Measurements from ENCODE around the gene C3orf18. TPM values are rescaled to one million over a fixed set of nuclear protein-coding genes. Genes with fewer than 3 reads are reported as not detected.

Gene C3orf18
- total and polyA plus RNA-seq, 7 donors: 1.8 to 28.0 (median 13.3) TPM

GRCh38 chr3:50512131-50512530 is 55.4 kb downstream of the C3orf18 start:
- whole genome bisulfite sequencing, 2 donors: 89 to 93% methylated on average over 3 of the region's 3 CpGs
- intact Hi-C loops (cut with DNase I): no loop called here

DNA sequence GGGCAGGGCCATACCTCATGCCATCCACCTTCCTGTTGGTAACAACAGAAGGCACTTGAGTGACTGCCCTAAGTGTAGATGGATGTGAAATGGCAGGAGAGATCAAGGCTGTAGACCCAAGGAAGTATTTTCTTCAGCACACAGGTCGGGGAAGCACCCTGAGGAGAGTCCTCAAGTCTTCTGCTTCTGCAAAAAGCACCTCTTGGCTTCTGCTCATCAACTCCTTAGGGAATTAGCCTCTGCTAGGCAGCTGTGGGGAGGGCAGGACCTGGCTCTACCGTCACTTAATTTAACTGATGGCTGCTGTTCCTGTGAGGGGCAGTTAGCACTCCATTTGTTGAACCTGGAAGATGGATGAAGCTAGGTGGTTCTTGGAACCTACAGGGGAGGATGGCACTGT is 57.2 kb downstream of the C3orf18 start:
- 59 to 71% methylated on average over 2 of the region's 2 CpGs for whole genome bisulfite sequencing, 2 donors

More at GRCh38 chr3:50512131-50512530, 55.4 kb downstream of the C3orf18 start:
- TF ChIP-seq CTCF (IDR thresholded peaks at IDR 0.05) (no peak), POLR2AphosphoS5 (IDR thresholded peaks at IDR 0.05) (no peak), EP300 (IDR thresholded peaks at IDR 0.05) (no peak)
- Histone ChIP-seq H3K36me3 (no peaks in the 10 kb centered on the region), H3K27me3 (no peaks in the 10 kb centered on the region), H3K4me1 (peaks cover 0 to 17% (median 15%) of the 10 kb centered on the region in 4 donors), H3K9me3 (no peaks in the 10 kb centered on the region), H3K27ac (no peak overlapping the region), H3K4me3 (no peak overlapping the region)
- no peak for DNase-seq

DNA sequence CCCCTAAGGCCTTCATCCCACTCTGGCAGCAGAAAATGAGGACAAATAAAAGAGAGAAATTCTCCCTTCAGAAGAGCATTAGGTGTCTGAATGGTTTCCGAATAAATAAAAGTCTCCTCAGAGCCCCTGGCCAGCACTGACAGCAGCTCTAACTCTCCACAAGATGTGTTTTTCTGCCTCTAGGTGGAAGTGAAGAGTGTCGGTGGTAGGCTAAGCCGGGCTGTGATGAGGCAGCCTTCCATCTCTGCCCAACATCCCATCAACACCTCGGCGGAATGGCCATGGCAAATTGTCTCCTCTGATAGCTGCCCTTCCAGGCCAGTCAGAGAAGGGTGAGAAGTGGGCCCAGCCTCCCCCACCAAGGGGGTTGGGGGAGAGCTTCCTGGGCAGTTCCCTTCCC is 57.8 kb downstream of the C3orf18 start:
- TF ChIP-seq POLR2A (IDR thresholded peaks at IDR 0.05) (no peak), EP300 (IDR thresholded peaks at IDR 0.05) (no peak), POLR2AphosphoS5 (IDR thresholded peaks at IDR 0.05) (no peak), CTCF (IDR thresholded peaks at IDR 0.05) (no peak)
- no peak overlapping the region for H3K27ac ChIP-seq
- WGBS, 2 donors: 77 to 87% methylated on average over 5 of the region's 5 CpGs
- H3K27me3 ChIP-seq: no peaks in the 10 kb centered on the region
- H3K36me3 ChIP-seq: no peaks in the 10 kb centered on the region
- H3K9me3 ChIP-seq: no peaks in the 10 kb centered on the region
- intact Hi-C loops (cut with DNase I): no loop called here
- DNase-seq: no peak
- H3K4me3 ChIP-seq: no peak overlapping the region
- H3K4me1 ChIP-seq: no peaks in the 10 kb centered on the region

More for the DNA sequence above, 57.2 kb downstream of the C3orf18 start:
- TF ChIP-seq CTCF (IDR thresholded peaks at IDR 0.05): no peak
- TF ChIP-seq EP300 (IDR thresholded peaks at IDR 0.05): no peak
- TF ChIP-seq POLR2A (IDR thresholded peaks at IDR 0.05): no peak
- TF ChIP-seq POLR2AphosphoS5 (IDR thresholded peaks at IDR 0.05): no peak
- no peaks in the 10 kb centered on the region for H3K27me3 ChIP-seq
- H3K4me1 ChIP-seq: peaks cover 0 to 3% (median 3%) of the 10 kb centered on the region in 4 donors
- no peak for DNase-seq
- intact Hi-C loops (cut with DNase I): no loop called here
- H3K4me3 ChIP-seq: no peak overlapping the region
- no peaks in the 10 kb centered on the region for H3K36me3 ChIP-seq
- H3K9me3 ChIP-seq: no peaks in the 10 kb centered on the region
- no peak overlapping the region for H3K27ac ChIP-seq

- WGBS, 2 donors: 59 to 84% methylated on average over 1 of the region's 1 CpG
- peaks cover 0 to 4% (median 0%) of the 10 kb centered on the region in 4 donors for H3K4me1 ChIP-seq
- no peak overlapping the region for H3K4me3 ChIP-seq
- H3K27ac ChIP-seq: no peak overlapping the region
- H3K27me3 ChIP-seq: no peaks in the 10 kb centered on the region
- DNase-seq: no peak
- intact Hi-C loops (cut with DNase I): no loop called here
- TF ChIP-seq CTCF (IDR thresholded peaks at IDR 0.05): no peak
- TF ChIP-seq EP300 (IDR thresholded peaks at IDR 0.05): no peak
- no peak for TF ChIP-seq POLR2A (IDR thresholded peaks at IDR 0.05)
- TF ChIP-seq POLR2AphosphoS5 (IDR thresholded peaks at IDR 0.05): no peak
- no peaks in the 10 kb centered on the region for H3K9me3 ChIP-seq
- H3K36me3 ChIP-seq: no peaks in the 10 kb centered on the region
Observed at GRCh38 chr3:50508821-50509220, 58.7 kb downstream of the C3orf18 start.

Other genes starting within 250 kb of the C3orf18 start
- gene HYAL2, start 245.0 kb downstream of the C3orf18 start, total RNA-seq: 10 to 100 TPM; 41.6 to 62.6 (median 49.4) TPM
- gene HYAL2, start 245.0 kb downstream of the C3orf18 start, polyA plus RNA-seq: 10 to 100 TPM in 2 of 3 donors, 1 to 10 TPM in 1; 8.6 to 45.8 (median 13.8) TPM
- 10 to 100 TPM; 23.2 to 54.7 (median 38.0) TPM for gene TUSC2, start 239.5 kb downstream of the C3orf18 start, total RNA-seq
- gene TUSC2, start 239.5 kb downstream of the C3orf18 start, polyA plus RNA-seq: 10 to 100 TPM; 28.7 to 37.1 (median 33.0) TPM
- gene RASSF1, start 226.9 kb downstream of the C3orf18 start, total RNA-seq: 10 to 100 TPM; 27.4 to 29.8 (median 28.5) TPM
- 10 to 100 TPM; 16.4 to 41.7 (median 21.0) TPM for gene RASSF1, start 226.9 kb downstream of the C3orf18 start, polyA plus RNA-seq
- 1 to 10 TPM in 1 of 4 donors, not detected in 3; 1.2 TPM for gene ZMYND10, start 222.0 kb downstream of the C3orf18 start, total RNA-seq
- gene ZMYND10, start 222.0 kb downstream of the C3orf18 start, polyA plus RNA-seq: under 1 TPM in 1 of 3 donors, not detected in 2; 0.77 TPM
- gene NPRL2, start 217.0 kb downstream of the C3orf18 start, total RNA-seq: 10 to 100 TPM; 19.1 to 28.5 (median 19.2) TPM
- gene NPRL2, start 217.0 kb downstream of the C3orf18 start, polyA plus RNA-seq: 10 to 100 TPM; 16.8 to 22.2 (median 18.7) TPM
- gene CYB561D2, start 216.9 kb downstream of the C3orf18 start, total RNA-seq: 10 to 100 TPM in 1 of 4 donors, 1 to 10 TPM in 3; 6.8 to 12.7 (median 8.2) TPM
- 10 to 100 TPM; 10.8 to 46.0 (median 14.8) TPM for gene CYB561D2, start 216.9 kb downstream of the C3orf18 start, polyA plus RNA-seq
- gene TMEM115, start 208.2 kb downstream of the C3orf18 start, total RNA-seq: 10 to 100 TPM; 40.5 to 45.7 (median 44.3) TPM
- gene TMEM115, start 208.2 kb downstream of the C3orf18 start, polyA plus RNA-seq: 10 to 100 TPM in 2 of 3 donors, 1 to 10 TPM in 1; 9.5 to 37.4 (median 11.4) TPM
- 1 to 10 TPM in 3 of 4 donors, under 1 TPM in 1; 0.49 to 1.7 (median 1.3) TPM for gene CACNA2D2, start 64.1 kb downstream of the C3orf18 start, total RNA-seq
- 1 to 10 TPM in 1 of 3 donors, under 1 TPM in 1, not detected in 1; 0.60 to 1.2 TPM for gene CACNA2D2, start 64.1 kb downstream of the C3orf18 start, polyA plus RNA-seq
- gene HEMK1, start 1.8 kb upstream of the C3orf18 start, total RNA-seq: 10 to 100 TPM in 1 of 4 donors, 1 to 10 TPM in 3; 5.0 to 13.3 (median 7.2) TPM
- 10 to 100 TPM in 2 of 3 donors, 1 to 10 TPM in 1; 9.6 to 17.7 (median 12.3) TPM for gene HEMK1, start 1.8 kb upstream of the C3orf18 start, polyA plus RNA-seq
- 10 to 100 TPM in 1 of 4 donors, 1 to 10 TPM in 3; 2.1 to 17.0 (median 5.3) TPM for gene CISH, start 44.0 kb upstream of the C3orf18 start, total RNA-seq
- 10 to 100 TPM in 2 of 3 donors, 1 to 10 TPM in 1; 8.1 to 13.2 (median 11.8) TPM for gene CISH, start 44.0 kb upstream of the C3orf18 start, polyA plus RNA-seq
- gene MAPKAPK3, start 49.4 kb upstream of the C3orf18 start, total RNA-seq: 10 to 100 TPM; 15.2 to 22.2 (median 19.1) TPM
- gene MAPKAPK3, start 49.4 kb upstream of the C3orf18 start, polyA plus RNA-seq: 10 to 100 TPM; 19.8 to 32.8 (median 30.3) TPM
- gene DOCK3, start 107.2 kb upstream of the C3orf18 start, total RNA-seq: 1 to 10 TPM; 1.8 to 4.4 (median 3.6) TPM
- under 1 TPM in 1 of 3 donors, not detected in 2; 0.25 TPM for gene DOCK3, start 107.2 kb upstream of the C3orf18 start, polyA plus RNA-seq

All from sigmoid colon (tissue), 7 donors.